ENCODE data around the gene TXN.

The TXN gene

DNA sequence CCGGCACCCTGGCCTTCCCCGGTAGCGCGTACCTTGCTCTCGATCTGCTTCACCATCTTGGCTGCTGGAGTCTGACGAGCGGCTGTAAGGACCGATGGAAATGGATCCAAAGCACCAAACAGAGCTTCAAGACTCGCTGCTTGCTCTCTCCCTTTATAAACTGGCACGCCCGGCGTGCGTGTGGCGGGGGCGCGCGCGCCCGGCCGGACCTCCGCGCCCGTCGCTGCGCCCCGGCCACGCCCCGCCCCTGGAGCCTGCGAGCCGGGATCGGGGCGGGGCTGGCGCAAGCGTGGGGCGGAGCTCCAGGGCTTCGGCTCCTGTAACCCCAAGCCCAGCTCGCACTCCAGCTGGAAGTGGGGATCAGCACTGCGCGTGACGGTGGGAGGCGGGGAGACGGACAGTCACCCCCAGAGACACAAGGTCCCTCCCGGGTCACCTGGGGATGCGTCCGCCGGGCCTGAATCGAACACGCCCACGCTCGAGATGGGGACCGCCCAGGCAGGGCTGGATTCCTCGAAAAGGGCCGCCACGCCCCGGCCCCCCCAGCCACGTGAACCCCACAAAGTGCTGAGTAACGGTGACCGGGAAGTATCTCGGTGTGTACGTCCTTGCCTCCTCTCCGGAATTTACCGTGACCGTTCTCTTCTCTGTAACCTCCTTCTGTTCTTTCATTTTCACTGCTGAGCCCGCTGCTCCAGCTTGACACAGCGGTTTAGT is at the start of gene TXN:
Gene TXN, minus strand, starts transcription at position 128 of the 717 bp plus-strand sequence. Its CDS starts 72 bp downstream, at position 56.
- peak; percentile 60 for DNase-seq (ENCODE audit: low spot score)

DNA sequence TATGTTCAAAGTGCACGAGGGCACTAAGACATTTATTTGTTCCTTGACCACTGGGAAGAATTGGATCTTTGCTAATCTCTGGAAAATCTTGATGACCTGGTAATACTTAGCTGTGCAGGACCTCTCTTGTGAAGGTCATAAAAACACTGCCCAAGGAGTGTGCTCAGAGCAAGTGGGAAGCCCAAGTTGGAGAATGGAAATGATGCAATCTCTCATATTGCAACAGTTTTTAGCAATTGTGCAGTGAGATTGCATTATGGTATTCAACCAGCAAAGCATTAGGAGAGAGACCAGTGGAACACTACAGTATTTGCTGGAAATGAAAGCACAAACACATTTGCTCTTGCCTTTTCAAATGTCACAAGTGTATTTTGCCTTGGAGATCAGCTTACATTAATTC is 46.8 kb upstream of the TXN start:
- peak; percentile 23 for DNase-seq (ENCODE audit: low spot score)

DNA sequence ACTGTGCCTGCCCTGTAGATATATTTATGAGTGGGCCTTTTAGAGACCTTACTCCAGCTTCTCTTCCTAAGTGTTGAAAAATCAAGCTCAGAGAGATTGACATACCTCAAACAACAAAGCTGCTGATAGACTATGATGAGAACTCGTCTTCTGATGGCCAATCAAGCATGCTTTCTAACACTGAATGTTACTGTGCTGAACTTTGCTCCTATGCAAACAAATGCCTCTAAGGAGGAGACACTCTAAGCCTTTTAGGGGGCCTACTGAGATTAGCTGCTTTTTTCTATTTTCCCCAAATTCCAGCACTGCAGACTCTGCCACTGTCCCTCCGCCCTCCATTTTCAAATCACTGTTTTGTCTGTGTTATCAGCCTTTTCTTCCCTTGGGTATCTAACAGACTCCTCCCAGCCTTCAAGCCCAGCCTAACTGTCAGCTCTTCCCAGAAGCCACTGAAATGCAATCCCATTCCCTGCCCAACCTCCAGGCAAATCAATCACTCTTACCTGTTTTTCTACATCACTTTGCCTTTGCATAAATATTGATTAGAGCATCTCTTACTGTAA is 41.8 kb upstream of the TXN start:
- DNase-seq (ENCODE audit: low spot score) = no peak

DNA sequence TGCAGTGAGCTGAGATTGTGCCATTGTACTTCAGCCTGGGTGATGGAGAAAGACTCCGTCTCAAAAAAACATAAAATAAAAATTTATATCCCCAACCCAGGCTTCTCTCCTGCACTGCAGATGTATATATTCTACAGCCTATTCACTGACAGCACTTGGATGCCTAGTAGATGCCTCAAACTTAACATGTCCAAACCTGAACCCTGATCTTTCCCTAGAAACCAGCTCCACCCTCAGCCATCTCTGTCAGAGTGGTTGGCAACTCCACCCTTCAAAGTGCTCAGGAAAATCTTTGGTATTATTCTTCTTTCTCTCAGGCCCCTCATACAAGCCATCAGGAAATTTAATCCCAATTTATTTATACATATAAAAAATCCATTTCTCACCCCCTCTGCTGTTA is 36.9 kb upstream of the TXN start:
- no peak for DNase-seq (ENCODE audit: low spot score)

DNA sequence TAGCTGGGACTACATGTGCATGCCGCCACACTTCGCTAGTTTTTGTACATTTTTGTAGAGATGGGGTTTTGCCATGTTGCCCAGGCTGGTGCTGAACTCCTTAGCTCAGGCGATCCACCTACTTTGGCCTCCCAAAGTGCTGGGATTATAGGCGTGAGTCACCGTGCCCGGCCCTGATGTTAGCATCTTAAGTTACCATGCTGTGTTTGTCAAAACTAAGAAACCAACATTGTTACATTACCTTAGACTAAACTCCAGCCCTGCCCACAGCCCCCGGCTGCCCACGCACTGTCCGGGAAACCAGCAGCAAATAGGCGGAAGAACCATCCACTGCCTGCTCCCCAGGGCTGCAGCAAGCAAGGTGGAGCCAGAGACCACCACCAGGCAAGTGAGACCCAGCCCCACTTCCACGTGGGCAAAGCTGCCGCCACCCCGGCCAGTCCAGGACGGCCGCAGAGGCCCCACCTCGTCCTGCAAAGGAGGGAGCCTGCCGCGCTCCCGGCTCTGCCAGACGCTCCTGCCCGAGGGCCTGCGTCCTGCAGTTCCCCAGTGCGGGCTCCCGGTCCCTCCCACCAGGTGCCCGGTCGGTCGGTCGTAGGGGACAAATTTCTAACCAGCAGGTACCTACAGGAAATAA is 35.7 kb upstream of the TXN start:
- no peak for DNase-seq (ENCODE audit: low spot score)

DNA sequence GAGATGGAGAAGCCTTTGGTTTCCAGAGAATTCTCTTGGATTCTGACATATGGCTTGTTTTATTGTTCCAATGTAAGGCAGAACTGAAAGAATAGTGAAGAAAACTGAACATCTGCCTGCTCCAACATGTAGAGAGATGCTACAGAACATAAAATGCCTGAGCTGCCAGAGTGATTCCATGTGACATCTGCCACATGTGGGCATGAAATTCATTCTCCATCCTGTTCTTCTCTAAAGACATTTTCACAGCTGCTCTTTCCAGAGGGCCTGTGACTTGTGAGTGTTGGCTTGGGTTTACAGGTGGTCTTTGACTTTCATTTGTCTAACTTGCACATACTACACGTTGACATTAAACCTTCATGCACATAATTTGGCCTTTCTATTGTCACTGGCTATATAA is 33.7 kb upstream of the TXN start:
- no peak for DNase-seq (ENCODE audit: low spot score)

DNA sequence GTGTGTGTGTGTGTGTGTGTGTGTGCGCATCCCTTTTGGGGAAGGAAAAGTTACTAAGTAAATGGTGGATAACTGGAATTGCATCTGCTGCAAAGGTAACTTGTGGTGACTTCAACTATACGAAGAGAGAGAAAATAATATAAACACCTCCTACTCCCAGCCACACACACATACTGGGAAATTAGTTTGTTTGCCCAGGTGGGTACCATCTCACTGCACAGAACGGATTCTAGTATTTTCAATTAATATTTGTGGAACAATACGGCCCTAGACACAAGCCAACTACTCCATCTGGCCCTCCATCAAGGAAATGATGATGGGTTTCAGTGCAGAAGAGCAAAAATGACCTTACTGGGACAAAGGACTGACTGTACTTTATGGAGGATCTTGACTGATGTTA is 32.2 kb upstream of the TXN start:
- no peak for DNase-seq (ENCODE audit: low spot score)

DNA sequence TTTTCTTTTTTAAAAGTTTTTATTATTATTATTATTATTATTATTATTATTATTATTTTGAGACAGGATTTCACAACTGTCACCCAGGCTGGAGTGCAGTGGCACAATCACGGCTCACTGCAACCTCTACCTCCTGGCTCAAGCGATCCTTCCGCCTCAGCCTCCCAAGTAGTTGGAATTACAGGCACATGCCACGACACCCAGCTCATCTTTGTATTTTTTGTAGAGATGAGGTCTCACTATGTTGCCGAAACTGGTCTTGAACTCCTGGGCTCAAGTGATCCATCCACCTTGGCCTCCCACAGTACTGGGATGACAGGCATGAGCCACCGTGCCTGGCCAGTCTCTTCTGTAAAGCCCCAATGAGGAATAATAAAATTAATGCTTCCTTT is 31.0 kb upstream of the TXN start:
- no peak for DNase-seq (ENCODE audit: low spot score)

DNA sequence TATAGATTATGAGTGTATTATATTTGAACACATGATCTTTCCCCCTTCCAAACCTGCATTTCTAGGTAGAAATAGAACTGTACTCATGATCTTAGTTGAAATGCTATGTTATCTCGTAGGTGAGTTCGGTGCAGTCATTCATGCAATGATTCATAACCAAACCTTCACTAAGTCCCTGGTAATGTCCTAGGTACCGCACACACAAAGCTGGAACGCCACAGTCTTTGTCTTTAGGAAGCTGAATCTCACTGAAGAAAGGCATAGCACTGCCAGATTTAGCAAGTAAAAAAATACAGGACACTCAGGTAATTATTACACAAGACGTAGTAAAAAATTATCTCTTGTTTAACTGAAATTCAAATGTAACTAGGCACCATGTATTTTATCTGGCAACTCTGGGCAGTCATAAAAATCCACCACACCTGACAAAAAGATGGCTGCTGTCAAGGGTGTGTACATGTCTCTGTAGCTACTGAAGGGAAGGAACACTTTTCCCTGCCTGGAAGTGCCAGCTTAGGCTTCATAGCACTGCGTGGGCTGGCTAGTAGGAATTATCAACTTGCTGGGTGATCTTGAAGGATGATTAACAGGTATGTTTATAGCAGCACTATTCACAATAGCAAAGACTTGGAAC is 28.0 kb upstream of the TXN start:
- DNase-seq (ENCODE audit: low spot score) = no peak

DNA sequence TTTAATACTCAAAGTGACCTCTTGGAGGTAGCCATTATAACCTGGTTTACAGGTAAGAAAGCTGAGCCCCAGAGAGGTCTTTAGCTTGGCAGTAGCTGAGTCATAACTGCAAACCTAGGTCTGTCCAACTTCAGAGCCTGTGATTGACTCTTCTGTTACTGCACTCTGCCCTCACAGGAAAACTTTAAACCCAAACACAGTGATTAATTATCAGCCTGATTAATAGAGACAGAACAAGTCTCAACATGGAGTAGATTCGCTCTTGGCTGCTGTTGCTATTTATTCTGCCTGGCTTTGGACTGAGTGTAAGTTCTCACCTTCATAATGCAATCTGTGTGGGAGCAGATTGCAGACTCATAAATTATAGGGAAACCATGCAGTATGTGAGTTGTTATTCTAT is 27.4 kb upstream of the TXN start:
- DNase-seq (ENCODE audit: low spot score) = no peak

DNA sequence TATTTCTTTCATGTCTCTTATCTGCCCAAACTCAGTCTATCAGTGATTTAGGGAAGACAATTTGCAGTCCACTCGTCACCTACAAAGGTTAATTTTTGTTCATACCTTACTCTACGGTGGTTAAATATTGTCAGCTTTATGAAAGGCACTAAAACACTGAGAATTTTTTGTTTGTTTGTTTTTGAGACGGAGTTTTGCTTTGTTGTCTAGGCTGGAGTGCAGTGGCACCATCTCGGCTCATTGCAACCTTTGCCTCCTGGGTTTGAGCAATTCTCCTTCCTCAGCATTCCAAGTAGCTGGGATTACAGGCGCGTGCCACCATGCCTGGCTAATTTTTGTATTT is 26.4 kb upstream of the TXN start:
- no peak for DNase-seq (ENCODE audit: low spot score)

DNA sequence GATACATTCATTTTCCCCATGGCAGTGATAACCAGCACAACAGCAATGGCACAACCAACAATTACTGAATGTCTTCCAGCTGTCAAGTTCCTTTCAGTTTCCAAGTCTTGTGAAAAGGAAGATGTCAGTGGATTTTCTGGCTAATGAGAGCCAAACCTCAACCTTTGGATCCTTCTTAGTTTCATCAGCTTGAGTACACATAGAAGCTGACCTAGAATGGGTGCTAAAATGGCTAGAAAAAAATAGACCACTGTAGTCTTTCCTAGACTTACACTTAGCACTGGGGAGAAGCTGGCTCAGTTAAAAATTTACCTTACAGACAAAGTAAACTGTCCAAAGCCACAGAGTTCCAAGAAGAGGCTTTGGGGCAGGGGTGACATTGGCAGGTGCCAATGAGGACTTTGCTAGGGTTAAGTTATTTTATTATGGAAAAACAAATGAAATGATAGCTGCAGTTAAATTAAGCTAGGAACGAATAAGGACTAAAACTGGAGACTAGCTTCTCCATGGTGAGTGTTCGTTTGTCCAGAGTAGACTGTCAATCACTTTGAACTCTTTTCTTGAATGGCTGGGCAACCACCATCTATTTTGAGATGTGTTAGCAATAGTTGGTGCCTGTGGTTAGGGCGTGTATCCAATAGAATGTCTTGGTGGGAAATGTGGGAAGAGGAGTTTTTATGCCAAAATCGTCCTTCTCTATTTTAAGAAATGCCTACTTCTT is 25.9 kb upstream of the TXN start:
- DNase-seq (ENCODE audit: low spot score) = peak; percentile 14

DNA sequence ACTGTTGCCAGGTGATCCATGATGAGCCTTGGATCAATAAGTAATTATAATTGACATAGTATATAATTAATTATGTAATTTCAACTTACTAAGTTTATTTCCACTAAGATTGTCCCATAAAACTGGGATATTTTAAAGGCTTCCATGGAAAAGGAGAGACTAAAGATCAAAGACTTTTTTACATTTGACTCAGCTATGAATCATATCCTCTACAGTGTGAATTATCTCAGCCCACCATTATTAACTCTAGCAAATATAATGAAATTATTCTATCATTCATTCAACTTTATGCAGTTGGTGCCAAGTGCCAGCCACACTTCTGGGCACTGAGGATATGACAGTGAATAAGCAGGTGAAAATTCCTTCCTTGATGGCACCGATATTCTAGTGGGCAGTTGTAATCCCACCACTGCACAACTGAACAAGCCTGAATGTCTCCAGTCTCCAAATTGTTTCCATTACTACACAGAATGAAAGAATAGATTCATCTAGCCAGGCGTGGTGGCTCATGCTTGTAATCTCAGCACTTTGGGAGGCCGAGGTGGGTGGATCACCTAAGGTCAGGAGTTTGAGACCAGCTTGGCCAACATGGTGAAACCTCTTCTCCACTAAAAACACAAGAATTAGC is 21.9 kb upstream of the TXN start:
- no peak for DNase-seq (ENCODE audit: low spot score)

DNA sequence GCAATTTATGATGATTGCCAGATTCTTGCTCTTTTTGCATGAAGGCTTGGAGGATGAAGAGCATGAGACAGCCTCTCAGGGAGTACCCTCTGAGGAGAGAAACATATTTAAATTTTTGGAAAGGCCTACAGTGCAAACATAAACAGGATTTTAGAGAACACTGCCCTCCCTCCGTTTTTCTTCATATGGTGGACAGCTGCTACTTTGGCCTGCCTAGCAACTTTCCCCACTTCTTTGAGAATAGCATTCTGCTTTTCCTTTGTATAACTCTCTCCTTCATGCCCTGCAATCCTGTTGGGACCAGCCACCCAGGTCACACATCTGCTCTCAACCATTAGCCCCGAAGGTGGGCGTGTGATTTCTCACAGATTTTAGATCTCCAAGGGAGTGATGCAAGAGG is 20.5 kb upstream of the TXN start:
- DNase-seq (ENCODE audit: low spot score) = no peak

DNA sequence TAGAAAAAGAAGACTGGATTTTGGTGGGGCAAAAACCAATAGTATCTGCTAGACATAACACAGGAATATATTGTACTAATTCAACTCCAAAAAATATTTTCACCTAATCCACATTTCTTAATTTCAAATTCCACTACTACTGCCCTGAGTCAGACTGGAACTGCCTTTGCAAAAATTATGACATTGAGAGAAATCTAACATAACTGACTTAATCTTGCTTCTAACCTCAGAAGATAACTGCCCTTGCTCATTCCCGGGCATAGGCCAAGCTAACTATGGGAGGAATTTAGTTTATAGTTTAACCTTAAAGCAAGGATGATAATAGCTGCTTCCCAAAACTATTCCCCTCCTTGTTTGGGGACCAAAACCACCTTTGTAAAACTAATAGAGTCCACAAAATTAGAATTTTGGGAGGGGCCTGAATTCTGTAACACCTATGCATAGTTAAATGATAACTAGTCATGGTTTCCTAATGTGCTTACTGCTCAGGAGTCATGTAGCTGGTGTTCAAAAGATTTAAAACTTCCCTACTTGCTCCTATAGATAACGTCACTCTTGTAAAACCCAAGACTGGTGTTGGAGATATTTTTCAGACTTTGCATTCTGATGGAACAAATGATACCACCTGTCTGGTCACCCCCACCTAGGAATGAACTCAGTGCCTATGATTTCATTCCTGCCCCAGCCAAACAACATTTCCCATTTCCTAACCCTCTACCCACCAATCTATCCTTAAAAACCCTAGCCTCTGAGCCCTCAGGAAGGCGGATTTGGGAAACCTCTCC is 14.1 kb upstream of the TXN start:
- no peak for DNase-seq (ENCODE audit: low spot score)

DNA sequence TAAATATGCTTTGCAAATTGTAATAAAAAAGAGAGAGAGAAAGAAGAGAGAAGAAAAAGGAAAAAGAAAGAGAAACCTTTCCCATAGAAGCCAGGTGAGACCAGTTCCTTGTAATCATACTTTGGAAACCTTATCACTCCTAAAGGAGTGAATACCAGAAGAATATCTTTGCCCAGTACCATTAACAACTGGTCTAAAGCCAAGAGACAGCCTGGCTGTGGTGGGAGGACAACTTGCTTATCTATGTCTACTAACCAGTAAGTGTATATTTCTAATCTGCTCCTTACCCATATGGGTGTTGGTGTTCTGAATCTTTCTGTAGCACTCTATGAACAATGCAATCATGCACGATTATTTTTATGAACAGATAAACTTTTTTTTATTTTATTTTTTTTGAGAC is 10.5 kb upstream of the TXN start:
- DNase-seq (ENCODE audit: low spot score) = no peak

DNA sequence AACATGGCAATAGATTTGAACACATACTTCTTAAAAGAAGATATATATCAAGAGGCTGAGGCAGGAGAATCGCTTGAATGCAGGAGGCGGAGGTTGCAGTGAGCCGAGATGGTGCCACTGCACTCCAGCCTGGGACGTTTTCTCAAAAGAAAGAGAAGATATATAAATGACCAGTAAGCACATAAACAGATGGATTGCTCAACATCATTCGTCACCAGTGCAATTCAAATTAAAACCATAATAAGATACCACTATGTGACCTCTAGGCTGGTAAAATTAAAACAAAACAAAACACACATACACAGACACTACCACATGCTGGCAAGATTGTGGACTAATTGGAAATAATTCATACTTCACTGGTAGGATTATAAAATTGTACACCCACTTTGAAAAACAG is 5.3 kb upstream of the TXN start:
- no peak for DNase-seq (ENCODE audit: low spot score)

DNA sequence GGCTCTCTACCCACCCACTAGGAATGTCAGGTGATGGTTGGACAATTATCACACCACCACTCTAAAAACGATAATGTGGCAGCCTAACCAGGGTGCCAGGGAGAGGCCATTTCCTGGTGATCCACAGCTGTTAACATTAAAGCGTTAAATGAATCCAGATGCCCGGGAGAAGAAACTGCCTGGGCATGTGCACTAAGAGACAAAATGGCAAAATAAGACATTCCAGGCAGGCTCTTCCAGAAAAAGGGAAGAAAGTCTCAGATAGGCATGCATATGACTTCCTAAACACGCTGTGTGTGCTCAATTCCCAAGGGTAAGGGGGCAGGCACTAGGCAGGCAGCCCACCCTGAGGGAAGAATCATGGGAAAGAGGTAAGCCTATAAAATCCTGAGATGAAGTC is 4.6 kb upstream of the TXN start:
- no peak for DNase-seq (ENCODE audit: low spot score)

DNA sequence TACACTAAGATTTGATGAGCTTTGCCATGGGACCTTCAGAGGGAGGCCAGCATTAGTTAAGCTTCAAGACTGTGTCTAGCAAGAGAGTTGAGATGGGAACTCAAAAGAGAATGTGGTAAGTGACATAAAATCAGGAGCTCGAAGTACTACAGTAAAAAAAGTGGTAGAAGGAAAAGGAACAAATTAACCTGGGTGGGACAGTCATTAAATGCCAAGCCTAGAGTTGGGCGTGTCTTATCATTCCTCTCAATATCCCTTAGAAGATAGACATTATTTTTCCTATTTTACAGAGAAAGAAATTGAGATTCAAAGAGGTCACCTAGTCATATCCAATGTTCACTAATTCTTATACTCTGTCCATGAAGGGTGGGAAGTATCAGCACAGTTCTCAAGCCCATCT is 3.3 kb upstream of the TXN start:
- DNase-seq (ENCODE audit: low spot score) = no peak

DNA sequence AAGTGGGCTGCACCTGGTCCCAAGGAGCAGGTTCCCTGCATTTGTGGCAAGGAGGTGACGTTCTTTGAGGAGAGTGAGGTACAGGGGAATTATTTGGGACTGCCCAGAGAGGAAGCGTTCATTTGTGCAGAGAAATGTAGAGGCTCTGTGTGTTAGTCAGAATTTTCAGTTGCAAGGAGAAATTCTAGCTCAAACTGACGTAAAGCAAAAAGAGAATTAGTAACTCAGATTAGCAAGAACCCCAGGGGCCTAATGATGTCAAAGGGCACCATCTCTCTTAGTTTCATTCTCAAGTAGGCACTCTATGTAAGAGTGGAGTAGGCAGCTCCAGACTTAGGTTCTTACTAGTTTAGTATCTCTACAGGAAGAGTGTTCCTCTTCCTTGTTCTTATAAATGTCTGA is 2.4 kb upstream of the TXN start:
- no peak for DNase-seq (ENCODE audit: low spot score)

DNA sequence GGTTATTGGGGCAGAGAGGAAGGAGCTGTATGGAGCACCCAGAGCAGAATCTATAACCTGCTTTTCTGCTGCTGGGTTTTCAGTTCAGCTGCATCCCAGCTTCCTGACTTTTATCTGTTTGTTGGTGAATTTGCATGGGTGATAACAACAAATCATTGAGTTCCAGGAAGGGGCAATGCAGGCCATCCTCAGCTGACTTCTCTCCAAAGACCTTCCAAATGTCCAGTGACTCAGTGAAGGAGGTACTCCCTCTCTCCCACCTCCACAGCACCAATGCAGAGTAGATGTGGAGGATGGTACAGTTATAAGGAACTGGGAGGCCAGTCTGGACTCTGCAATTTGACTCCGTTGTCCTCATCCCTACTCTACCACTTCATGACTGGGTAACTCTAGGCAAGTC is 1.6 kb upstream of the TXN start:
- no peak for DNase-seq (ENCODE audit: low spot score)
